GM12878 (cell line): ENCODE measurements around the gene RNF13. TPM values are rescaled to one million over a fixed set of nuclear protein-coding genes. Genes with fewer than 3 reads are reported as not detected.

Experiments used
- BCL11A ChIP-seq: IDR thresholded peaks from 2 replicates; pipeline ENCODE4 v1.6.1; 2011; ENCODE audit warnings: low read depth, low read length
- EP300 ChIP-seq, 2 experiments: fragments of 150-350 bp in 1 of 2; IDR thresholded peaks; 2 replicates each; pipeline ENCODE4 v1.6.1; 2011 to 2012; ENCODE audit warnings: low read depth in 2 of 2, low read length in 2 of 2, borderline replicate concordance in 1 of 2, improper control_type of control experiment in 1 of 2, inconsistent platforms in 1 of 2; ENCODE audit not compliant: control insufficient read depth in 1 of 2
- IKZF1 ChIP-seq: fragments of 450-650 bp; conservative IDR thresholded peaks from 2 replicates; pipeline ENCODE4 v1.6.1; 2017; ENCODE audit warnings: antibody characterized with exemption, mild to moderate bottlenecking
- JUNB ChIP-seq: IDR thresholded peaks from 2 replicates; pipeline ENCODE4 v1.6.1; 2016; ENCODE audit warnings: antibody characterized with exemption, mild to moderate bottlenecking
- MTA2 ChIP-seq: fragments of 450-650 bp; IDR thresholded peaks from 2 replicates; pipeline ENCODE4 v1.6.1; 2016; ENCODE audit warnings: low read depth, mild to moderate bottlenecking, moderate library complexity
- NR2F1 ChIP-seq: fragments of 450-650 bp; conservative IDR thresholded peaks from 2 replicates; pipeline ENCODE4 v1.6.1; 2017; ENCODE audit warnings: mild to moderate bottlenecking
- TAF1 ChIP-seq: IDR thresholded peaks from 2 replicates; pipeline ENCODE4 v1.6.1; 2011; ENCODE audit warnings: mild to moderate bottlenecking, low read depth, low read length, borderline replicate concordance
- ZNF24 ChIP-seq: fragments of 450-650 bp; IDR thresholded peaks from 2 replicates; pipeline ENCODE4 v1.6.1; 2017; ENCODE audit warnings: antibody characterized with exemption, mild to moderate bottlenecking
- polyA plus RNA-seq, 11 experiments: library from polyadenylated mRNA; depleted of rRNA in 4 of 11; unstranded in 6 of 11; stranded (reverse) in 5 of 11; fragments of >200 nt; fragmentation: Nextera tagmentation in 4 of 11; fragmentation: Illumina TruSeq in 1 of 11; extraction: Ambion mirVana in 4 of 11; extraction: Trizol in 1 of 11; gene quantifications; 1 replicate in 1 of 11; 2 replicates in 10 of 11; pipeline versions ENCODE4 v1.2.1 to v1.2.3, GENCODE V29; 2011 to 2016; ENCODE audit warnings: inconsistent platforms in 2 of 11, missing spikeins in 2 of 11, low read depth in 1 of 11
- total RNA-seq, 4 experiments: library from RNA; depleted of rRNA in 3 of 4; stranded (reverse); fragments of >200 nt in 3 of 4; fragmentation: Illumina TruSeq in 1 of 4; extraction: Trizol in 1 of 4; gene quantifications; 2 replicates each; pipeline versions ENCODE4 v1.2.1 to v1.2.3, GENCODE V29; 2013 to 2021
- TF ChIP-seq, protein P1 (sequence below): fragments of 450-650 bp; IDR thresholded peaks from 2 replicates; pipeline ENCODE4 v1.6.1; 2017; ENCODE audit warnings: antibody characterized with exemption, mild to moderate bottlenecking, moderate library complexity
- TF ChIP-seq, protein P2 (sequence below): fragments of 450-650 bp; IDR thresholded peaks from 2 replicates; pipeline ENCODE4 v1.6.1; 2017; ENCODE audit warnings: low read depth, mild to moderate bottlenecking, moderate library complexity

The RNF13 gene
- total and polyA plus RNA-seq, 10 of the 15 experiments (the other 5 are each of a cell fraction or from before 2014, with no cell fraction given) = 18.9 to 73.4 (median 36.7) TPM

GRCh38 chr3:149816986-149817385 is 4.0 kb downstream of the RNF13 start (continued):
- TF ChIP-seq EP300 (IDR thresholded peaks at IDR 0.05; ENCODE audit: borderline replicate concordance in 1 of 2, control insufficient read depth in 1 of 2, low read depth in 2 of 2, low read length in 2 of 2) = peak in 1 of 2 experiments; percentile 65; a peak in 1 of 4 replicates
- TF ChIP-seq IKZF1 = peak; percentile 79
- 0 out of 2 replicates have a peak, but pooled peaks have one; percentile 21 for TF ChIP-seq NR2F1
- no peak for TF ChIP-seq TAF1
- 0 out of 2 replicates have a peak, but pooled peaks have one; percentile 6 for TF ChIP-seq BCL11A
- TF ChIP-seq, protein P1, sequence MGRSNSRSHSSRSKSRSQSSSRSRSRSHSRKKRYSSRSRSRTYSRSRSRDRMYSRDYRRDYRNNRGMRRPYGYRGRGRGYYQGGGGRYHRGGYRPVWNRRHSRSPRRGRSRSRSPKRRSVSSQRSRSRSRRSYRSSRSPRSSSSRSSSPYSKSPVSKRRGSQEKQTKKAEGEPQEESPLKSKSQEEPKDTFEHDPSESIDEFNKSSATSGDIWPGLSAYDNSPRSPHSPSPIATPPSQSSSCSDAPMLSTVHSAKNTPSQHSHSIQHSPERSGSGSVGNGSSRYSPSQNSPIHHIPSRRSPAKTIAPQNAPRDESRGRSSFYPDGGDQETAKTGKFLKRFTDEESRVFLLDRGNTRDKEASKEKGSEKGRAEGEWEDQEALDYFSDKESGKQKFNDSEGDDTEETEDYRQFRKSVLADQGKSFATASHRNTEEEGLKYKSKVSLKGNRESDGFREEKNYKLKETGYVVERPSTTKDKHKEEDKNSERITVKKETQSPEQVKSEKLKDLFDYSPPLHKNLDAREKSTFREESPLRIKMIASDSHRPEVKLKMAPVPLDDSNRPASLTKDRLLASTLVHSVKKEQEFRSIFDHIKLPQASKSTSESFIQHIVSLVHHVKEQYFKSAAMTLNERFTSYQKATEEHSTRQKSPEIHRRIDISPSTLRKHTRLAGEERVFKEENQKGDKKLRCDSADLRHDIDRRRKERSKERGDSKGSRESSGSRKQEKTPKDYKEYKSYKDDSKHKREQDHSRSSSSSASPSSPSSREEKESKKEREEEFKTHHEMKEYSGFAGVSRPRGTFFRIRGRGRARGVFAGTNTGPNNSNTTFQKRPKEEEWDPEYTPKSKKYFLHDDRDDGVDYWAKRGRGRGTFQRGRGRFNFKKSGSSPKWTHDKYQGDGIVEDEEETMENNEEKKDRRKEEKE = no peak
- TF ChIP-seq, protein P2, sequence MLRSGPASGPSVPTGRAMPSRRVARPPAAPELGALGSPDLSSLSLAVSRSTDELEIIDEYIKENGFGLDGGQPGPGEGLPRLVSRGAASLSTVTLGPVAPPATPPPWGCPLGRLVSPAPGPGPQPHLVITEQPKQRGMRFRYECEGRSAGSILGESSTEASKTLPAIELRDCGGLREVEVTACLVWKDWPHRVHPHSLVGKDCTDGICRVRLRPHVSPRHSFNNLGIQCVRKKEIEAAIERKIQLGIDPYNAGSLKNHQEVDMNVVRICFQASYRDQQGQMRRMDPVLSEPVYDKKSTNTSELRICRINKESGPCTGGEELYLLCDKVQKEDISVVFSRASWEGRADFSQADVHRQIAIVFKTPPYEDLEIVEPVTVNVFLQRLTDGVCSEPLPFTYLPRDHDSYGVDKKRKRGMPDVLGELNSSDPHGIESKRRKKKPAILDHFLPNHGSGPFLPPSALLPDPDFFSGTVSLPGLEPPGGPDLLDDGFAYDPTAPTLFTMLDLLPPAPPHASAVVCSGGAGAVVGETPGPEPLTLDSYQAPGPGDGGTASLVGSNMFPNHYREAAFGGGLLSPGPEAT = peak; percentile 80; the same call in 1 of the 2 replicates
- peak; percentile 48 for TF ChIP-seq MTA2
- peak; percentile 66; the same call in 1 of the 2 replicates for TF ChIP-seq ZNF24
- peak; percentile 74 for TF ChIP-seq JUNB
- TF ChIP-seq, all 136 proteins: peak for 18
